HG03060 (cell line): ENCODE measurements around the gene GPR61.

Experiments used
- ATAC-seq: cut with Tn5 transposase; IDR thresholded peaks from one replicate; pipeline ENCODE4 v1.9.1; 2021; ENCODE audit warnings: low read depth, moderate number of reproducible peaks; ENCODE audit not compliant: unreplicated experiment

GPR61 gene

GRCh38 chr1:109566982-109567381 lies 27.3 kb downstream of the GPR61 start:
- ATAC-seq, result no peak

GRCh38 chr1:109567877-109568672 lies 28.4 kb downstream of the GPR61 start:
- no peak for ATAC-seq

- ATAC-seq, result no peak
These were observed 29.7 kb downstream of the GPR61 start for GRCh38 chr1:109569323-109569722.

GRCh38 chr1:109570414-109570813 lies 30.7 kb downstream of the GPR61 start:
- no peak for ATAC-seq

- no peak for ATAC-seq
These were observed 34.1 kb downstream of the GPR61 start for GRCh38 chr1:109573785-109574184.

- no peak for ATAC-seq
These were observed 39.3 kb downstream of the GPR61 start for GRCh38 chr1:109578947-109579443.

GRCh38 chr1:109579491-109579890 lies 39.8 kb downstream of the GPR61 start:
- ATAC-seq, result no peak

GRCh38 chr1:109582021-109582420 lies 42.3 kb downstream of the GPR61 start:
- ATAC-seq, result no peak

GRCh38 chr1:109584766-109585165 lies 45.1 kb downstream of the GPR61 start:
- ATAC-seq, result no peak

GRCh38 chr1:109586055-109586454 lies 46.4 kb downstream of the GPR61 start:
- ATAC-seq, result no peak

GRCh38 chr1:109589177-109589576 lies 49.5 kb downstream of the GPR61 start:
- ATAC-seq, result no peak

- no peak for ATAC-seq
These were observed 50.0 kb downstream of the GPR61 start for GRCh38 chr1:109589679-109590078.

- ATAC-seq, result no peak
These were observed 53.2 kb downstream of the GPR61 start for GRCh38 chr1:109592916-109593315.

GRCh38 chr1:109595531-109595930 lies 55.9 kb downstream of the GPR61 start:
- ATAC-seq, result no peak
